ENCODE data around the gene VPS13D. TPM values are rescaled to one million over a fixed set of nuclear protein-coding genes. Genes with fewer than 3 reads are reported as not detected.

The VPS13D gene
- total and polyA plus RNA-seq, 4 donors, result 10.2 to 68.3 (median 12.6) TPM

DNA sequence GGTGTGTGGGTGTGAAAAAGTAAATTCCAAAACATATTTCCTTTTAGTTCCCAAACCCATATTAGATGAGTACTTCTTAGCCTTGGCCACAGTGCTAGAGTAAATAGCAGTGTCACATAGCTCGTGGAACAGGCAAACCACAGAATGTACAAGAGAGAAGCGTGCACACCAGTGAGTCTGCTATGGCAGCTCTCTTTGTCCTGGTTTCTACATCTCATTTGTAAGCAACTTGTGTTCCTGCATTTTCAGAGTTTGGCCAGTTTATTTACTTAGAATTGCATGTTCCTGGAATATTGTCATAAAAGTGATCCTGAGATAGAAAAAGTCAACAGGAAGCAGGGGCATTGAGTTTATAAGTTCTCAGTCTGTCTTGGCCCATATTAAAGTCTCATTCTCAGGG lies 246.1 kb downstream of the VPS13D start (continued):
- TF ChIP-seq, protein P1, sequence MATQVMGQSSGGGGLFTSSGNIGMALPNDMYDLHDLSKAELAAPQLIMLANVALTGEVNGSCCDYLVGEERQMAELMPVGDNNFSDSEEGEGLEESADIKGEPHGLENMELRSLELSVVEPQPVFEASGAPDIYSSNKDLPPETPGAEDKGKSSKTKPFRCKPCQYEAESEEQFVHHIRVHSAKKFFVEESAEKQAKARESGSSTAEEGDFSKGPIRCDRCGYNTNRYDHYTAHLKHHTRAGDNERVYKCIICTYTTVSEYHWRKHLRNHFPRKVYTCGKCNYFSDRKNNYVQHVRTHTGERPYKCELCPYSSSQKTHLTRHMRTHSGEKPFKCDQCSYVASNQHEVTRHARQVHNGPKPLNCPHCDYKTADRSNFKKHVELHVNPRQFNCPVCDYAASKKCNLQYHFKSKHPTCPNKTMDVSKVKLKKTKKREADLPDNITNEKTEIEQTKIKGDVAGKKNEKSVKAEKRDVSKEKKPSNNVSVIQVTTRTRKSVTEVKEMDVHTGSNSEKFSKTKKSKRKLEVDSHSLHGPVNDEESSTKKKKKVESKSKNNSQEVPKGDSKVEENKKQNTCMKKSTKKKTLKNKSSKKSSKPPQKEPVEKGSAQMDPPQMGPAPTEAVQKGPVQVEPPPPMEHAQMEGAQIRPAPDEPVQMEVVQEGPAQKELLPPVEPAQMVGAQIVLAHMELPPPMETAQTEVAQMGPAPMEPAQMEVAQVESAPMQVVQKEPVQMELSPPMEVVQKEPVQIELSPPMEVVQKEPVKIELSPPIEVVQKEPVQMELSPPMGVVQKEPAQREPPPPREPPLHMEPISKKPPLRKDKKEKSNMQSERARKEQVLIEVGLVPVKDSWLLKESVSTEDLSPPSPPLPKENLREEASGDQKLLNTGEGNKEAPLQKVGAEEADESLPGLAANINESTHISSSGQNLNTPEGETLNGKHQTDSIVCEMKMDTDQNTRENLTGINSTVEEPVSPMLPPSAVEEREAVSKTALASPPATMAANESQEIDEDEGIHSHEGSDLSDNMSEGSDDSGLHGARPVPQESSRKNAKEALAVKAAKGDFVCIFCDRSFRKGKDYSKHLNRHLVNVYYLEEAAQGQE (IDR thresholded peaks at IDR 0.05), result no peak
- TF ChIP-seq HNF4G (IDR thresholded peaks at IDR 0.05) (no peak), GABPA (IDR thresholded peaks at IDR 0.05 in 1 of 2, conservative IDR thresholded peaks at IDR 0.05 in 1 of 2) (peak in 1 of 2 donors; percentile 8)

DNA sequence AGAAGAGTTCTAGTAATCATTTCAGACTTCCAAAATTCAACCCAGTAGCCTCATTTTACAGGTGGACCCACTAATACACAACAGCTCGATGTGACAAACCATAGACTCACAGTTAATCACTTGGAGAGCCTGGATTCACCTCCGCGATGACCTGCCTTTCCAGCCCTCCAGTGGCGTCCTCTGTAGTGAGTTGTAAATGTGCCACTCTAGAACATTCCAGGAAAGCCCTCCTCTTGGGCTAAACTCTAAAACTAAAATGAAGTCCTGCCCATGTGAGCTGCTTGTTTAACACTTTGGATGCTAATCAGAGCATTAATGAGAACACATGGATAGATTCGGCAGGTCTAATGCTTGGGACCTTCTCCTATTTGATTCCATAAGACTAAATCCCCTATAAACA lies 247.5 kb downstream of the VPS13D start:
- H3K4me3 ChIP-seq (ENCODE audit: low read depth in 1 of 3, low read length in 3 of 3), result no peak overlapping the region
- H3K36me3 ChIP-seq (ENCODE audit: control insufficient read depth in 4 of 4, insufficient read depth in 3 of 4, low read depth in 1 of 4, low read length in 3 of 4), result no peaks in the 10 kb centered on the region
- peak overlapping the region in 1 of 2 donors; percentile 46 for H3K9ac ChIP-seq (ENCODE audit: low read depth in 1 of 2, low read length in 2 of 2)
- H3K9me3 ChIP-seq (ENCODE audit: control insufficient read depth in 4 of 4, low read length in 3 of 4), result no peaks in the 10 kb centered on the region
- DNase-seq (ENCODE audit: low spot score), result no peak
- WGBS, result 96% methylated on average over 5 of the region's 5 CpGs
- no peak for TF ChIP-seq MAX (IDR thresholded peaks at IDR 0.05)
- no peak for TF ChIP-seq JUND (IDR thresholded peaks at IDR 0.05)
- no peak for TF ChIP-seq CTCF (IDR thresholded peaks at IDR 0.05; ENCODE audit: low read depth, low read length, missing input control)
- no peak for TF ChIP-seq GABPA (IDR thresholded peaks at IDR 0.05 in 1 of 2, conservative IDR thresholded peaks at IDR 0.05 in 1 of 2)
- no peak for TF ChIP-seq FOXA1 (IDR thresholded peaks at IDR 0.05)
- no peak for TF ChIP-seq YY1 (IDR thresholded peaks at IDR 0.05)
- no peak for TF ChIP-seq FOXA2 (IDR thresholded peaks at IDR 0.05)
- TF ChIP-seq RAD21 (IDR thresholded peaks at IDR 0.05), result no peak
- no peak for TF ChIP-seq NR2F2 (IDR thresholded peaks at IDR 0.05)
- TF ChIP-seq ZBTB33 (IDR thresholded peaks at IDR 0.05), result no peak
- no peak for TF ChIP-seq SP1 (IDR thresholded peaks at IDR 0.05)
- TF ChIP-seq EGR1 (IDR thresholded peaks at IDR 0.05; ENCODE audit: low read depth in 2 of 2), result no peak
- TF ChIP-seq, protein P1 (IDR thresholded peaks at IDR 0.05), result no peak
- no peak for TF ChIP-seq ATF3 (IDR thresholded peaks at IDR 0.05)
- no peak for TF ChIP-seq TAF1 (conservative IDR thresholded peaks at IDR 0.05)
- no peak for TF ChIP-seq HNF4A (conservative IDR thresholded peaks at IDR 0.05)
- TF ChIP-seq HNF4G (IDR thresholded peaks at IDR 0.05), result no peak
- TF ChIP-seq RXRA (IDR thresholded peaks at IDR 0.05), result no peak
- H3K27ac ChIP-seq (ENCODE audit: low read depth in 1 of 2, low read length in 2 of 2), result peak overlapping the region; percentile 69 to 85
- H3K27me3 ChIP-seq (ENCODE audit: control insufficient read depth in 4 of 4, insufficient read depth in 4 of 4, low read length in 3 of 4), result no peaks in the 10 kb centered on the region
- peaks cover 28 to 56% (median 48%) of the 10 kb centered on the region in 4 donors for H3K4me1 ChIP-seq (ENCODE audit: control insufficient read depth in 4 of 4, insufficient read depth in 4 of 4, low read length in 3 of 4)

Data from liver (tissue), 9 donors.